ENCODE data around the gene CDK7. TPM values are rescaled to one million over a fixed set of nuclear protein-coding genes. Genes with fewer than 3 reads are reported as not detected.

CDK7 gene
- total and polyA plus RNA-seq, 4 donors = 6.9 to 15.0 (median 7.9) TPM

DNA sequence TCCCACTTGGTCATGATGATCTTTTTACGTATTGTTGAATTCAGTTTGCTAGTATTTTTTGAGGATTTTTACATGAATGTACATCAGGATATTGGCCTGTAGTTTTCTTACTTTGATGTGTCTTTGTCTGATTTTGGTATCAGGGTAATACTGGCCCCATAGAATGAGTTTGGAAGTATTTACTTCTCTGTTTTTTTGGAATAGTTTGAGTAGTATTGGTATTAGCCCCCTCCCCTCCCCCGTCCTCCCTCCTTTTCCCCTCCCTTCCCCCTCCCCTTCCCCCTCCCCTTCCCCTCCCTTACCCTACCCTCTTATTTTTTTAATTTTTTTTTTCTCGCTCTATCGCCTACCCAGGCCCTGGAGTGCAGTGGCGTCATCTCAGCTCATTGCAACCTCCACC lies 10.3 kb downstream of the CDK7 start:
- no peaks in the 10 kb centered on the region for H3K4me1 ChIP-seq (ENCODE audit: control insufficient read depth in 4 of 4, insufficient read depth in 4 of 4, low read length in 3 of 4)
- WGBS = 98% methylated on average over 5 of the region's 5 CpGs
- H3K36me3 ChIP-seq (ENCODE audit: control insufficient read depth in 4 of 4, insufficient read depth in 3 of 4, low read depth in 1 of 4, low read length in 3 of 4) = no peaks in the 10 kb centered on the region
- no peak for TF ChIP-seq FOXA1 (IDR thresholded peaks at IDR 0.05)
- no peak overlapping the region for H3K27ac ChIP-seq (ENCODE audit: low read depth in 1 of 2, low read length in 2 of 2)
- no peaks in the 10 kb centered on the region for H3K9me3 ChIP-seq (ENCODE audit: control insufficient read depth in 4 of 4, low read length in 3 of 4)
- H3K27me3 ChIP-seq (ENCODE audit: control insufficient read depth in 4 of 4, insufficient read depth in 4 of 4, low read length in 3 of 4) = no peaks in the 10 kb centered on the region
- no peak overlapping the region for H3K4me3 ChIP-seq (ENCODE audit: low read depth in 1 of 3, low read length in 3 of 3)
- DNase-seq (ENCODE audit: low spot score) = no peak
- H3K9ac ChIP-seq (ENCODE audit: low read depth in 1 of 2, low read length in 2 of 2) = no peak overlapping the region

DNA sequence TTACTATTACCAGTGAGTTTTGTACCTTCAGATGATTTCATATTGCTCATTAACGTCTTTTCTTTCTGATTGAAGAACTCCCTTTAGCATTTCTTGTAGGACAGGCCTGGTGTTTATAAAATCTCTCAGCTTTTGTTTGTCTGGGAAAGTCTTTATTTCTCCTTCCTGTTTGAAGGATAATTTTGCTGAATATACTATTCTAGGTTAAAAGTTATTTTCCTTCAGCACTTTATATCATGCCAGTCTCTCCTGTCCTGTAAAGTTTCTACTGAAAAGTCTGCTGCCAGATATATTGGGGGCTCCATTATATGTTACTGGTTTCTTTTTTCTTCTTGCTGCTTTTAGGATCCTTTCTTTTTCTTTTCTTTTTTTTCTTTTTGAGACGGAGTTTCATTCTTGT lies 13.3 kb downstream of the CDK7 start:
- H3K27me3 ChIP-seq (ENCODE audit: control insufficient read depth in 4 of 4, insufficient read depth in 4 of 4, low read length in 3 of 4) = no peaks in the 10 kb centered on the region
- WGBS = 97% methylated on average over 2 of the region's 2 CpGs
- H3K27ac ChIP-seq (ENCODE audit: low read depth in 1 of 2, low read length in 2 of 2) = no peak overlapping the region
- no peak overlapping the region for H3K4me3 ChIP-seq (ENCODE audit: low read depth in 1 of 3, low read length in 3 of 3)
- H3K36me3 ChIP-seq (ENCODE audit: control insufficient read depth in 4 of 4, insufficient read depth in 3 of 4, low read depth in 1 of 4, low read length in 3 of 4) = no peaks in the 10 kb centered on the region
- no peak overlapping the region for H3K9ac ChIP-seq (ENCODE audit: low read depth in 1 of 2, low read length in 2 of 2)
- no peaks in the 10 kb centered on the region for H3K9me3 ChIP-seq (ENCODE audit: control insufficient read depth in 4 of 4, low read length in 3 of 4)
- no peak for DNase-seq (ENCODE audit: low spot score)
- H3K4me1 ChIP-seq (ENCODE audit: control insufficient read depth in 4 of 4, insufficient read depth in 4 of 4, low read length in 3 of 4) = no peaks in the 10 kb centered on the region
- TF ChIP-seq EGR1 (IDR thresholded peaks at IDR 0.05; ENCODE audit: low read depth in 2 of 2) (no peak), SP1 (IDR thresholded peaks at IDR 0.05) (no peak), YY1 (IDR thresholded peaks at IDR 0.05) (no peak), TAF1 (conservative IDR thresholded peaks at IDR 0.05) (no peak), RXRA (IDR thresholded peaks at IDR 0.05) (no peak), GABPA (IDR thresholded peaks at IDR 0.05 in 1 of 2, conservative IDR thresholded peaks at IDR 0.05 in 1 of 2) (no peak), HNF4G (IDR thresholded peaks at IDR 0.05) (no peak), NR2F2 (IDR thresholded peaks at IDR 0.05) (no peak), HNF4A (conservative IDR thresholded peaks at IDR 0.05) (no peak), FOXA2 (IDR thresholded peaks at IDR 0.05) (no peak), FOXA1 (IDR thresholded peaks at IDR 0.05) (no peak), JUND (IDR thresholded peaks at IDR 0.05) (no peak), RAD21 (IDR thresholded peaks at IDR 0.05) (no peak)
- TF ChIP-seq, protein P1, sequence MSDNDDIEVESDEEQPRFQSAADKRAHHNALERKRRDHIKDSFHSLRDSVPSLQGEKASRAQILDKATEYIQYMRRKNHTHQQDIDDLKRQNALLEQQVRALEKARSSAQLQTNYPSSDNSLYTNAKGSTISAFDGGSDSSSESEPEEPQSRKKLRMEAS (IDR thresholded peaks at IDR 0.05) = no peak
- TF ChIP-seq, protein P2, sequence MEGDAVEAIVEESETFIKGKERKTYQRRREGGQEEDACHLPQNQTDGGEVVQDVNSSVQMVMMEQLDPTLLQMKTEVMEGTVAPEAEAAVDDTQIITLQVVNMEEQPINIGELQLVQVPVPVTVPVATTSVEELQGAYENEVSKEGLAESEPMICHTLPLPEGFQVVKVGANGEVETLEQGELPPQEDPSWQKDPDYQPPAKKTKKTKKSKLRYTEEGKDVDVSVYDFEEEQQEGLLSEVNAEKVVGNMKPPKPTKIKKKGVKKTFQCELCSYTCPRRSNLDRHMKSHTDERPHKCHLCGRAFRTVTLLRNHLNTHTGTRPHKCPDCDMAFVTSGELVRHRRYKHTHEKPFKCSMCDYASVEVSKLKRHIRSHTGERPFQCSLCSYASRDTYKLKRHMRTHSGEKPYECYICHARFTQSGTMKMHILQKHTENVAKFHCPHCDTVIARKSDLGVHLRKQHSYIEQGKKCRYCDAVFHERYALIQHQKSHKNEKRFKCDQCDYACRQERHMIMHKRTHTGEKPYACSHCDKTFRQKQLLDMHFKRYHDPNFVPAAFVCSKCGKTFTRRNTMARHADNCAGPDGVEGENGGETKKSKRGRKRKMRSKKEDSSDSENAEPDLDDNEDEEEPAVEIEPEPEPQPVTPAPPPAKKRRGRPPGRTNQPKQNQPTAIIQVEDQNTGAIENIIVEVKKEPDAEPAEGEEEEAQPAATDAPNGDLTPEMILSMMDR (IDR thresholded peaks at IDR 0.05; ENCODE audit: low read depth, low read length, missing input control) = no peak
- TF ChIP-seq, protein P3, sequence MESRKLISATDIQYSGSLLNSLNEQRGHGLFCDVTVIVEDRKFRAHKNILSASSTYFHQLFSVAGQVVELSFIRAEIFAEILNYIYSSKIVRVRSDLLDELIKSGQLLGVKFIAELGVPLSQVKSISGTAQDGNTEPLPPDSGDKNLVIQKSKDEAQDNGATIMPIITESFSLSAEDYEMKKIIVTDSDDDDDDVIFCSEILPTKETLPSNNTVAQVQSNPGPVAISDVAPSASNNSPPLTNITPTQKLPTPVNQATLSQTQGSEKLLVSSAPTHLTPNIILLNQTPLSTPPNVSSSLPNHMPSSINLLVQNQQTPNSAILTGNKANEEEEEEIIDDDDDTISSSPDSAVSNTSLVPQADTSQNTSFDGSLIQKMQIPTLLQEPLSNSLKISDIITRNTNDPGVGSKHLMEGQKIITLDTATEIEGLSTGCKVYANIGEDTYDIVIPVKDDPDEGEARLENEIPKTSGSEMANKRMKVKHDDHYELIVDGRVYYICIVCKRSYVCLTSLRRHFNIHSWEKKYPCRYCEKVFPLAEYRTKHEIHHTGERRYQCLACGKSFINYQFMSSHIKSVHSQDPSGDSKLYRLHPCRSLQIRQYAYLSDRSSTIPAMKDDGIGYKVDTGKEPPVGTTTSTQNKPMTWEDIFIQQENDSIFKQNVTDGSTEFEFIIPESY (IDR thresholded peaks at IDR 0.05) = no peak
- TF ChIP-seq, protein P4, sequence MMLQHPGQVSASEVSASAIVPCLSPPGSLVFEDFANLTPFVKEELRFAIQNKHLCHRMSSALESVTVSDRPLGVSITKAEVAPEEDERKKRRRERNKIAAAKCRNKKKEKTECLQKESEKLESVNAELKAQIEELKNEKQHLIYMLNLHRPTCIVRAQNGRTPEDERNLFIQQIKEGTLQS (IDR thresholded peaks at IDR 0.05) = no peak
- TF ChIP-seq, protein P5, sequence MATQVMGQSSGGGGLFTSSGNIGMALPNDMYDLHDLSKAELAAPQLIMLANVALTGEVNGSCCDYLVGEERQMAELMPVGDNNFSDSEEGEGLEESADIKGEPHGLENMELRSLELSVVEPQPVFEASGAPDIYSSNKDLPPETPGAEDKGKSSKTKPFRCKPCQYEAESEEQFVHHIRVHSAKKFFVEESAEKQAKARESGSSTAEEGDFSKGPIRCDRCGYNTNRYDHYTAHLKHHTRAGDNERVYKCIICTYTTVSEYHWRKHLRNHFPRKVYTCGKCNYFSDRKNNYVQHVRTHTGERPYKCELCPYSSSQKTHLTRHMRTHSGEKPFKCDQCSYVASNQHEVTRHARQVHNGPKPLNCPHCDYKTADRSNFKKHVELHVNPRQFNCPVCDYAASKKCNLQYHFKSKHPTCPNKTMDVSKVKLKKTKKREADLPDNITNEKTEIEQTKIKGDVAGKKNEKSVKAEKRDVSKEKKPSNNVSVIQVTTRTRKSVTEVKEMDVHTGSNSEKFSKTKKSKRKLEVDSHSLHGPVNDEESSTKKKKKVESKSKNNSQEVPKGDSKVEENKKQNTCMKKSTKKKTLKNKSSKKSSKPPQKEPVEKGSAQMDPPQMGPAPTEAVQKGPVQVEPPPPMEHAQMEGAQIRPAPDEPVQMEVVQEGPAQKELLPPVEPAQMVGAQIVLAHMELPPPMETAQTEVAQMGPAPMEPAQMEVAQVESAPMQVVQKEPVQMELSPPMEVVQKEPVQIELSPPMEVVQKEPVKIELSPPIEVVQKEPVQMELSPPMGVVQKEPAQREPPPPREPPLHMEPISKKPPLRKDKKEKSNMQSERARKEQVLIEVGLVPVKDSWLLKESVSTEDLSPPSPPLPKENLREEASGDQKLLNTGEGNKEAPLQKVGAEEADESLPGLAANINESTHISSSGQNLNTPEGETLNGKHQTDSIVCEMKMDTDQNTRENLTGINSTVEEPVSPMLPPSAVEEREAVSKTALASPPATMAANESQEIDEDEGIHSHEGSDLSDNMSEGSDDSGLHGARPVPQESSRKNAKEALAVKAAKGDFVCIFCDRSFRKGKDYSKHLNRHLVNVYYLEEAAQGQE (IDR thresholded peaks at IDR 0.05) = no peak

All from liver (tissue), 9 donors.